Spinal cord (tissue), 10 donors: ENCODE measurements around the gene RGMA. TPM values are rescaled to one million over a fixed set of nuclear protein-coding genes. Genes with fewer than 3 reads are reported as not detected.

ENCODE experiments used
- DNase-seq, 6 donors: peaks; one replicate each; pipeline versions ENCODE4 v3.0.0 to v3.0.0-alpha.2; 2013 to 2015; ENCODE audit warnings: low spot score in 6 of 6, low read depth in 4 of 6
- H3K27ac ChIP-seq: one replicate; pipeline ENCODE4 v1.5.1; 2013; ENCODE audit warnings: low read depth, low read length, control low read depth
- H3K27me3 ChIP-seq: one replicate; pipeline ENCODE4 v1.6.1; 2013; ENCODE audit warnings: low read length; ENCODE audit not compliant: control insufficient read depth, insufficient read depth
- H3K36me3 ChIP-seq: one replicate; pipeline ENCODE4 v1.6.1; 2013; ENCODE audit warnings: low read length; ENCODE audit not compliant: control insufficient read depth, insufficient read depth
- H3K4me1 ChIP-seq: one replicate; pipeline ENCODE4 v1.6.1; 2013; ENCODE audit warnings: low read length; ENCODE audit not compliant: control insufficient read depth, insufficient read depth
- H3K4me3 ChIP-seq: one replicate; pipeline ENCODE4 v1.5.1; 2013; ENCODE audit warnings: low read depth, low read length, control low read depth
- H3K9me3 ChIP-seq: one replicate; pipeline ENCODE4 v1.6.1; 2013; ENCODE audit warnings: low read length; ENCODE audit not compliant: control insufficient read depth, insufficient read depth
- WGBS: methylation state at CpG from one replicate; pipeline ENCODE4 v1.1.5; 2013; ENCODE audit warnings: missing lambda C conversion rate; ENCODE audit not compliant: insufficient coverage; 5-methylcytosine and 5-hydroxymethylcytosine counted together
- polyA plus RNA-seq, 2 donors: library from polyadenylated mRNA; unstranded; fragments of 120-200 nt; gene quantifications; one replicate each; pipeline ENCODE4 v1.2.1, GENCODE V29; 2013; ENCODE audit not compliant: insufficient read length in 2 of 2
- total RNA-seq, 2 donors: library from RNA; depleted of rRNA in 1 of 2; stranded (reverse); fragments of 120-200 nt in 1 of 2; fragments of >200 nt in 1 of 2; gene quantifications; one replicate each; pipeline versions ENCODE4 v1.2.3 to v1.2.4, GENCODE V29; 2013 to 2014
- donor health status: healthy.

Gene RGMA
- total and polyA plus RNA-seq, 4 donors, result 20.7 to 356 (median 185) TPM

DNA sequence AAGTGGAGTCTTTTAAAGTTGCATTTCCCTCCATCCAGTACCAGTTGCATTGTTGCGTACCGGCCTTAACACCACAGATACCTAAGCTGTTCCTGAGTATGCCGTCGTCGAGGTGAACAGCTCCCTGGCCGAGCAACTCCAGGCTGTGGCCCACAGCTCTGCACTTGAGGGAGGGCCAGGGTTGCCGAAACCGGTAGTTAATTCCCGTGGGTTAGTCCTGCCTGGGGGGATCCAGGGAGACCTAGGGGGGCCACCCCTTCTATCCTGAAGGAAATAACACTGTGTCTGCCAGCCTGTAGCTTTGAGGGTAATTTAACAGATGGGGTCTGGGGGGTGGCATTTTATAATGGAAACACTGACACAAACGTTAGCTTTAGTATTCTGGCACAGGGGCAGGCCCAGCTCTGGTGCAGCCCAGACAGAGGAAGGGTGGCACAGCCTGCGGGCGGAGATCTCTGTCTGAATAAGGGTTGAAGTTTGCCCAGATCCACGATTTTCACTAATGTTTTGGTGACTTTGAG is 60.8 kb downstream of the RGMA start:
- 44% methylated on average over 12 of the region's 13 CpGs for WGBS
- Histone ChIP-seq H3K27me3 (no peaks in the 10 kb centered on the region), H3K4me3 (no peak overlapping the region), H3K4me1 (peaks cover 50% of the 10 kb centered on the region), H3K36me3 (peaks cover 49% of the 10 kb centered on the region), H3K27ac (peak overlapping the region; percentile 69), H3K9me3 (no peaks in the 10 kb centered on the region)
- no peak for DNase-seq

DNA sequence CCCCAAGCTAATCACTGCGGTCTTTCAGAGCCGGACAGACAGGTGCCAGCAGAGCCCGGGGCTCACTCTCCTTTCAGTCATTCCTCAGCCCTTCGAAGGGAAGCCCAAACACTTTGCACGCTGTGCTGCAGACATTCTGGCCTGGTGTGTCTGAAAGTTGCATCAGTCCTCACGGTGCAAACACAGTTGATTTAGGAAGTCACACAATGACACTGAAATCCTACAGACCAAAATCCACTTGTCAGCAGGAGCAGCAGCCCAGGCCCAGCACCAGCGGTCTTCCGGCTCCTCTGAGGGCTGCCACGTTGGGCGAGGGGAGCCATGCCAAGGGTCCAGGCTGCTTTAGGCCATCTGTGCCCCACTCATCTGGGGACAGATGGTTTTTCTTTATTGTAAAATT is 61.6 kb downstream of the RGMA start:
- Histone ChIP-seq H3K27me3 (no peaks in the 10 kb centered on the region), H3K9me3 (no peaks in the 10 kb centered on the region), H3K4me1 (peaks cover 50% of the 10 kb centered on the region), H3K4me3 (no peak overlapping the region), H3K27ac (no peak overlapping the region), H3K36me3 (peaks cover 52% of the 10 kb centered on the region)
- DNase-seq, result no peak
- 59% methylated on average over 10 of the region's 10 CpGs for WGBS

DNA sequence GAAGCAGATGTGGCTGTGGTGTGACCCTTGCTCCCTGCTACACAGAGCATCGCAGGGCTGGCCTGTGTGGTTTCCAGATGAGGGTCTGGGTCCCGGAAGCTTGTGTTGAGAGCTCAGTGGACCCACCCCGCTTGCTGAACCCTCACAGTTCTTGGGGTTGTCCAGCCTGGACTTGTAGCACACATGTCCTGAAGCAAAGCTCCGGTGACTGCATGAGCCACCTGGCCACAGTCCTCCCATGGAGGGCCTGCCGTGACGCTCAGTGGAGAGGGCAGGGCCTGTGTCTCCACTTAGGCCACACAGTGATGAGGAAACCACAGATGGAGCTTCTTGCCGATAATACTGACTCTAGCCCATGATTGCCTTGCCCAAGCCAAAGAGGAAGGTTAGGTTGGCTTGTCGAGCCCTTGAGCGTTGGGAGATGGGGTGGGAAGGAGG is 62.6 kb downstream of the RGMA start:
- H3K27me3 ChIP-seq, result no peaks in the 10 kb centered on the region
- peaks cover 57% of the 10 kb centered on the region for H3K36me3 ChIP-seq
- H3K4me1 ChIP-seq, result peaks cover 50% of the 10 kb centered on the region
- no peak overlapping the region for H3K4me3 ChIP-seq
- WGBS, result 91% methylated on average over 9 of the region's 9 CpGs
- DNase-seq, result no peak
- no peak overlapping the region for H3K27ac ChIP-seq
- H3K9me3 ChIP-seq, result no peaks in the 10 kb centered on the region

DNA sequence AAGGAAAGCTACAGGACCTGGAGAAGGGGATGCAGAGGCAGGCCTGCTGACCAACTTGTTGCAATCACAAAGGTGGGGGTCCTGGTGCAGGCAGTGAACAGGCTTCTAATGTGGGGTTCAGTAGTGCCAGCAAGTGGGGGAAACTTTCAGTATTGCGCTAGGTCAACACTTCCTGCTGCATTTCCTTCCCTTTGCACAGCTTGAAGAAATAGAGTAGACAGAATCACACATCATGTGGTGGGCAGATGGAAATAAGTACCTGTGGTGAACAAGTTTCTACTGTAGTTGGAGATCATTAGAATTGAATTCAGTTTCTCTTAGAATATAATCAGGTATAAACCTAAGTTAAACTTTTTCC is 63.4 kb downstream of the RGMA start:
- Histone ChIP-seq H3K27ac (no peak overlapping the region), H3K27me3 (no peaks in the 10 kb centered on the region), H3K36me3 (peaks cover 60% of the 10 kb centered on the region), H3K4me1 (peaks cover 42% of the 10 kb centered on the region), H3K4me3 (no peak overlapping the region), H3K9me3 (no peaks in the 10 kb centered on the region)
- DNase-seq, result no peak
- no CpG with 5 or more reads among the region's 1 CpG for WGBS

DNA sequence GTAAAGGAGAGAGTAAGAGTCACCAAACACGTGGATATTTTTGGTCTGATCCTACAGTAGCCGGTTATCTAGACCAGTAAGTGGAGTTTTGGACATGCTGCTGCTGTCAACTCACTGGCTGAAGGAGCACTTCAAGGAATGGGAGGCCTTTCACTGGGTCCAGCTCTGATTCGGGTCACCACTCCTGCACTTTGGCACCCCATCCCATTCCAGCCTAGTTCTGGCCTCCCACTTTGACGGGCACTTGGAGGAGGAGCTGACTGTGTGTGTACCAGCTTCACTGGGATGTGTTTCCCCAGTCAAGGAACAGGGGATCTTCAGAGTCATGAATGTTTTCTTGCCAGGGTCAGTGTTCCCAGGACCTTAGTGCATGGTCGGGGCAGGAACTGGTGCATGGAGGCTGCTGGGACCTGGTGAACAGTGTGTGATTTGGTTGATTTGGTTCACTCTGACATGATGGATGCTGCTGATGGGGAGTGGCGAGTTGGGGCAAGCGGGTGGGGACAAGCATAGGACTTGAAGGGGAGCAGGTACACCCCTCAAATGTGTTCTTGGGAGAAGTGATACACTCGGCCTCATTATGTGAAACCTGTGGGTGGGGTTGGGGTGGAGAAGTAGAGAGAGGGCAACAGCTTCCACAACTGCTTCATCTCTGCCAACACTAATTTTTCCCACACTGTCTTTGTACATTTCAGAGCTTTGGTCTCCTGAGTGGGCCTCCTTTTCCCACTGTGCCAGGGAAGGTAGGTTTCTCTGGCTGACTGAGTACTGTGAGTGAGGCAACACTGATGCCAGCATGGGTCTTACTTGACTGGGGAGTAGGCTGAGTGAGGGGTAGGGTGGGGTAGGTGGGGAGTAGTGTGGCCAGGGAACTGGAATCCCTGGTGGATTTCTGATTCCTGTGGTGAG is 64.0 kb downstream of the RGMA start:
- WGBS, result 92% methylated on average over 4 of the region's 8 CpGs
- no peak for DNase-seq
- peaks cover 36% of the 10 kb centered on the region for H3K4me1 ChIP-seq
- peaks cover 66% of the 10 kb centered on the region for H3K36me3 ChIP-seq
- no peak overlapping the region for H3K27ac ChIP-seq
- no peak overlapping the region for H3K4me3 ChIP-seq
- H3K27me3 ChIP-seq, result no peaks in the 10 kb centered on the region
- no peaks in the 10 kb centered on the region for H3K9me3 ChIP-seq

DNA sequence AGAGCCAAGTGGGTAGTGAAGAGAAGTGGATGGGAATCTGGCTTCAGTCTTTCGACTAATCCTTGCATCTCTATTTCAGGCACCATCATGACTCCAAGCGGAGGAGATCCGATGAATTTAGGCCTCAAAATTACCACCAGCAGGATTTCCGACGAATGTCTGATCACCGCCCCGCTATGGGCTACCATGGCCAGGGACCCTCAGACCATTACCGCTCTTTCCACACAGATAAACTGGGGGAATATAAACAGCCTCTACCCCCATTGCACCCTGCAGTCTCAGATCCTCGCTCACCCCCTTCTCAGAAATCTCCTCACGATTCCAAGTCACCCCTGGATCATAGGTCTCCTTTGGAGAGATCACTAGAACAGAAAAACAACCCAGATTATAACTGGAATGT is 64.7 kb downstream of the RGMA start:
- no peak overlapping the region for H3K27ac ChIP-seq
- H3K27me3 ChIP-seq, result no peaks in the 10 kb centered on the region
- peaks cover 29% of the 10 kb centered on the region for H3K4me1 ChIP-seq
- no peak overlapping the region for H3K4me3 ChIP-seq
- DNase-seq, result no peak
- H3K9me3 ChIP-seq, result no peaks in the 10 kb centered on the region
- H3K36me3 ChIP-seq, result peaks cover 60% of the 10 kb centered on the region
- WGBS, result 98% methylated on average over 9 of the region's 10 CpGs

DNA sequence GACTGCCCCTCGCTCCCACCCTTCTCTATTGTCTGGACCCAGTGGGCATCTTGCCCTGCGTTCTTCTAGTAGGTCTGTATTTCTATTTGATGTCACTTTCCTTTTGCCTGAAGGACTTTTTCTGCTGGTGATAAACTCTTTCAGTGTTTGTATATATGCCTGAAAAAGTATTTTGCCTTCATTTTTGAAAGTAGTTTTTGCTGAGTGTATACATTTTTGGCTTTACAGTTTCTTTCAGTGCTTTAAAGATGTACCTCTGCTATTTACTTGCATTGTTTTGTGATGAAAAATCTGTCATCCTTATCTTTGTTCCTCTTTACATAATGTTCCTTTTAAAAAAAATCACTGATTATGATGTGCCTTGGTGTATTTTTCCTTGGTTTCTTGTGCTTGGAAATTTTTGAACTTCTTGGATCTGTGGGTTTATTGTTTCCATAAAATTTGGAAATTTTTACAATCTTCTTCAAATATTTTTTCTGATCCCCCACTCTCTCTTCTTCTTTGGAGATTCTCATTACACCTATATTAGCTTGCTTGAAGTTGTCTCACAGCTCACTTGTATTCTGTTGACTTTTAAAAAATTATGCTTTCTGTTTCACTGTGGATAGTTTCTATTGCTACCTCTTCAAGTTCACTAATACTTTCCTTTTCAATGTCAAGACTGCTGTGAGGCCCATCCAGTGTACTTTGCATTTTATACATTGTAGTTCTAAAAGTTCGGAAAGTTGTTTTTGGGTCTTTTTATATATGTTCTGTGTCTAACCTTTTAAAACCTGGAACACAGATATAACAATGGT is 67.8 kb downstream of the RGMA start:
- Histone ChIP-seq H3K27ac (no peak overlapping the region), H3K36me3 (peaks cover 45% of the 10 kb centered on the region)
- no CpG with 5 or more reads among the region's 3 CpGs for WGBS

DNA sequence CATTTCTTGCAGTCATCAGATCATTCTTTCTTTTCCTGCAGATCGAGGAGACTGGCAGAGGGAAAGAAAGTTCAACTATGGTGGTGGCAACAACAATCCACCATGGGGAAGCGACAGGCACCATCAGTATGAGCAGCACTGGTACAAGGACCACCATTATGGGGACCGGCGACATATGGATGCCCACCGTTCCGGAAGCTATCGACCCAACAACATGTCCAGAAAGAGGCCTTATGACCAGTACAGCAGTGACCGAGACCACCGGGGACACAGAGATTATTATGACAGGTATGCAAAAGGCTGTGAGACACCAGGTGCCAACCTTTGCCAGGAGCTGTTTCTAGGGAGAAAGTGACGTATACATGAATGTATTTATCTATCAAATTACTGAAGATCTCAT is 69.0 kb downstream of the RGMA start:
- no peak for DNase-seq
- Histone ChIP-seq H3K9me3 (no peaks in the 10 kb centered on the region), H3K27ac (no peak overlapping the region), H3K4me1 (no peaks in the 10 kb centered on the region), H3K4me3 (no peak overlapping the region), H3K36me3 (peaks cover 42% of the 10 kb centered on the region), H3K27me3 (no peaks in the 10 kb centered on the region)
- WGBS, result 98% methylated on average over 8 of the region's 10 CpGs

More for the DNA sequence above, 67.8 kb downstream of the RGMA start:
- H3K27me3 ChIP-seq, result no peaks in the 10 kb centered on the region
- H3K4me3 ChIP-seq, result no peak overlapping the region
- peaks cover 1% of the 10 kb centered on the region for H3K4me1 ChIP-seq
- no peak for DNase-seq
- H3K9me3 ChIP-seq, result no peaks in the 10 kb centered on the region

DNA sequence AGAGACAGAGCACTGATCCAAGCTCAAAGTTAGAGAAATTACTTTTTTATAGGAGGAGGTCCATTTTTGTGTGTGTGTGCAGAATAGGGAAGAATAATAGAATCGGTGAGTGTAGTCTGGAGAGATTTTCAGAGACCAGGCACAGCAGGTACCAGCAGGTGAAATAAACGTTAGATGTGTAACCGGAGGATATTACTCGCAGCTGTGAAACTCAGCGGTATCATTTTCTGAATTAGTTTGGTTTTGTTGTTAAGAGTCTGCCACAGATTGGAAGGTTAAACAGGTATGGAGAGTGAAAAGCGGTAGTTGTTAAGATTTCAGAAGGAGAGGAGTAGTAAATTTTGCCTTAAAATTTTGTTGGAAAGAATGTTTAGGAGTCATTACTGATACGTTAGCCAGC is 69.9 kb downstream of the RGMA start:
- 79% methylated on average over 7 of the region's 7 CpGs for WGBS
- peak in 1 of 6 donors; percentile 60 for DNase-seq
- H3K27me3 ChIP-seq, result no peaks in the 10 kb centered on the region
- H3K36me3 ChIP-seq, result peaks cover 43% of the 10 kb centered on the region
- no peak overlapping the region for H3K27ac ChIP-seq
- no peaks in the 10 kb centered on the region for H3K4me1 ChIP-seq
- no peak overlapping the region for H3K4me3 ChIP-seq
- no peaks in the 10 kb centered on the region for H3K9me3 ChIP-seq
